Neural cell (in vitro differentiated cells): Measurements from ENCODE around the gene GSN. TPM values are rescaled to one million over a fixed set of nuclear protein-coding genes. Genes with fewer than 3 reads are reported as not detected.

Experiments used
- H2AFZ ChIP-seq: fragments of 200-600, 300-800 bp; sonication (generic), shearing (Covaris generic); 2 replicates; pipeline ENCODE4 v1.6.0; 2014; ENCODE audit warnings: low read depth, mild to moderate bottlenecking, antibody characterized with exemption, low read length, moderate library complexity
- H3F3A ChIP-seq: fragments of 200-600 bp; shearing (Covaris generic); 2 replicates; pipeline ENCODE4 v1.6.1; 2016; ENCODE audit warnings: mild to moderate bottlenecking, moderate library complexity, mixed read lengths, antibody characterized with exemption, low read length; ENCODE audit not compliant: insufficient read depth, poor library complexity, severe bottlenecking
- H3K27ac ChIP-seq: fragments of 200-600, 300-800 bp; sonication (generic), shearing (Covaris generic); 2 replicates; pipeline ENCODE4 v1.5.1; 2014; ENCODE audit warnings: mild to moderate bottlenecking, low read length, moderate library complexity
- H3K27me3 ChIP-seq: fragments of 300-800, 200-600 bp; sonication (generic), shearing (Covaris generic); 2 replicates; pipeline ENCODE4 v1.6.0; 2014; ENCODE audit warnings: mild to moderate bottlenecking, low read depth, low read length, moderate library complexity; ENCODE audit not compliant: insufficient read depth
- H3K36me3 ChIP-seq: fragments of 300-800, 200-600 bp; sonication (generic), shearing (Covaris generic); 2 replicates; pipeline ENCODE4 v1.5.1; 2014; ENCODE audit warnings: mild to moderate bottlenecking, antibody characterized with exemption, low read length, moderate library complexity; ENCODE audit not compliant: insufficient read depth
- H3K4me2 ChIP-seq: fragments of 300-800, 200-600 bp; sonication (generic), shearing (Covaris generic); 2 replicates; pipeline ENCODE4 v1.6.0; 2014; ENCODE audit warnings: mild to moderate bottlenecking, low read length
- H3K4me3 ChIP-seq: fragments of 300-800, 200-600 bp; sonication (generic), shearing (Covaris generic); 2 replicates; pipeline ENCODE4 v1.5.1; 2014; ENCODE audit warnings: mild to moderate bottlenecking, low read length, moderate library complexity
- H3K79me2 ChIP-seq: fragments of 200-600 bp; shearing (Covaris generic); replicated peaks from 2 replicates; pipeline ENCODE4 v1.6.0; 2014; ENCODE audit warnings: mild to moderate bottlenecking, low read length, moderate library complexity; ENCODE audit not compliant: insufficient read depth
- H3K9ac ChIP-seq: fragments of 300-800, 200-600 bp; sonication (generic), shearing (Covaris generic); 2 replicates; pipeline ENCODE4 v1.6.1; 2016; ENCODE audit warnings: mild to moderate bottlenecking, low read length, mixed read lengths
- H3K9me2 ChIP-seq: fragments of 200-600 bp; shearing (Covaris generic); 2 replicates; pipeline ENCODE4 v1.6.1; 2016; ENCODE audit warnings: mild to moderate bottlenecking, low read length, mixed read lengths; ENCODE audit not compliant: insufficient read depth
- H3K9me3 ChIP-seq: fragments of 200-600, 300-800 bp; sonication (generic), shearing (Covaris generic); 2 replicates; pipeline ENCODE4 v1.6.1; 2016; ENCODE audit warnings: mild to moderate bottlenecking, mixed run types, low read length, moderate library complexity, mixed read lengths
- H4K20me1 ChIP-seq: fragments of 200-600 bp; shearing (Covaris generic); 2 replicates; pipeline ENCODE4 v1.6.1; 2016; ENCODE audit warnings: mild to moderate bottlenecking, mixed run types; ENCODE audit not compliant: insufficient read depth
- CTCF ChIP-seq: fragments of 450-650 bp; IDR thresholded peaks from 2 replicates; pipeline ENCODE4 v1.5.1; 2014; ENCODE audit warnings: antibody characterized with exemption, mild to moderate bottlenecking, moderate library complexity; ENCODE audit not compliant: poor library complexity, severe bottlenecking
- EP300 ChIP-seq: fragments of 450-650 bp; conservative IDR thresholded peaks from 2 replicates; pipeline ENCODE4 v1.6.1; 2014; ENCODE audit warnings: antibody characterized with exemption, mild to moderate bottlenecking, moderate library complexity; ENCODE audit not compliant: poor library complexity, severe bottlenecking
- EZH2 ChIP-seq: fragments of 200-600, 300-800 bp; shearing (Covaris generic), sonication (generic); IDR thresholded peaks from 2 replicates; pipeline ENCODE4 v1.6.1; 2014; ENCODE audit warnings: antibody characterized with exemption, low read length, borderline replicate concordance, mild to moderate bottlenecking; ENCODE audit not compliant: insufficient read depth, poor library complexity, severe bottlenecking
- MXI1 ChIP-seq: fragments of 450-650 bp; conservative IDR thresholded peaks from 2 replicates; pipeline ENCODE4 v1.6.1; 2014; ENCODE audit warnings: antibody characterized with exemption, mild to moderate bottlenecking; ENCODE audit not compliant: poor library complexity, severe bottlenecking
- POLR2AphosphoS5 ChIP-seq: IDR thresholded peaks from 2 replicates; pipeline ENCODE4 v1.6.1; 2012
- RAD21 ChIP-seq: fragments of 450-650 bp; conservative IDR thresholded peaks from 2 replicates; pipeline ENCODE4 v1.6.1; 2014; ENCODE audit warnings: antibody characterized with exemption, mild to moderate bottlenecking, moderate library complexity
- REST ChIP-seq: IDR thresholded peaks from 2 replicates; pipeline ENCODE4 v1.6.1; 2012; ENCODE audit warnings: borderline replicate concordance
- SMC3 ChIP-seq: fragments of 450-650 bp; conservative IDR thresholded peaks from 2 replicates; pipeline ENCODE4 v1.6.1; 2014; ENCODE audit warnings: antibody characterized with exemption, mild to moderate bottlenecking, moderate library complexity; ENCODE audit not compliant: poor library complexity
- polyA plus RNA-seq: library from polyadenylated mRNA; depleted of rRNA; stranded (reverse); fragments of >200 nt; gene quantifications from 2 replicates; pipeline ENCODE4 v1.2.3, GENCODE V29; 2014

The GSN gene
- polyA plus RNA-seq, 1 donor from 2014 or later: 2.4 TPM

GRCh38 chr9:121280715-121281613 is 13.0 kb downstream of the GSN start (continued):
- TF ChIP-seq EZH2: no peak
- TF ChIP-seq EP300: no peak
- TF ChIP-seq RAD21: no peak

GRCh38 chr9:121281614-121282276 is 13.8 kb downstream of the GSN start:
- Histone ChIP-seq H4K20me1 (no peaks in the 10 kb centered on the region), H3K36me3 (no peaks in the 10 kb centered on the region), H2AFZ (no peak overlapping the region), H3K79me2 (no peaks in the 10 kb centered on the region), H3K4me3 (no peak overlapping the region), H3K9me2 (no peaks in the 10 kb centered on the region), H3F3A (no peaks in the 10 kb centered on the region), H3K9ac (no peak overlapping the region), H3K9me3 (no peaks in the 10 kb centered on the region), H3K27me3 (no peaks in the 10 kb centered on the region), H3K27ac (no peak overlapping the region), H3K4me2 (no peak overlapping the region)
- no peak for TF ChIP-seq REST
- no peak for TF ChIP-seq CTCF
- no peak for TF ChIP-seq EP300
- no peak for TF ChIP-seq POLR2AphosphoS5
- TF ChIP-seq EZH2: no peak
- no peak for TF ChIP-seq SMC3
- no peak for TF ChIP-seq MXI1
